Osteoblast (primary cell): ENCODE data around the gene RPL18A. TPM values are rescaled to one million over a fixed set of nuclear protein-coding genes. Genes with fewer than 3 reads are reported as not detected.

Source experiments
- DNase-seq: peaks from one replicate; pipeline ENCODE4 v3.0.0; 2011; ENCODE audit warnings: low spot score, mixed read lengths; ENCODE audit not compliant: insufficient read length; ENCODE audit errors: missing footprints
- H2AFZ ChIP-seq: 2 replicates; pipeline ENCODE4 v1.6.0; 2011; ENCODE audit warnings: mild to moderate bottlenecking, low read length
- H3K27ac ChIP-seq: 2 replicates; pipeline ENCODE4 v1.5.1; 2011; ENCODE audit warnings: mild to moderate bottlenecking, low read depth, low read length, moderate library complexity
- H3K27me3 ChIP-seq: 2 replicates; pipeline ENCODE4 v1.6.0; 2012; ENCODE audit warnings: mild to moderate bottlenecking, control low read depth, inconsistent platforms, low read length, moderate library complexity; ENCODE audit not compliant: insufficient read depth
- H3K36me3 ChIP-seq: 2 replicates; pipeline ENCODE4 v1.5.1; 2011; ENCODE audit warnings: mild to moderate bottlenecking, low read length, control low read depth, moderate library complexity; ENCODE audit not compliant: insufficient read depth
- H3K4me1 ChIP-seq: 2 replicates; pipeline ENCODE4 v1.5.1; 2011; ENCODE audit warnings: mild to moderate bottlenecking, low read length, control low read depth, moderate library complexity; ENCODE audit not compliant: insufficient read depth
- H3K4me2 ChIP-seq: 2 replicates; pipeline ENCODE4 v1.6.0; 2011; ENCODE audit warnings: mild to moderate bottlenecking, low read length; ENCODE audit not compliant: insufficient read depth
- H3K4me3 ChIP-seq: fragments of 200-600 bp; sonication (generic); 3 replicates; pipeline ENCODE4 v1.5.1; 2012; ENCODE audit warnings: mild to moderate bottlenecking, low read length, inconsistent platforms; ENCODE audit not compliant: insufficient read depth
- H3K79me2 ChIP-seq: 2 replicates; pipeline ENCODE4 v1.6.0; 2012; ENCODE audit warnings: mild to moderate bottlenecking, low read length, control low read depth, inconsistent platforms; ENCODE audit not compliant: insufficient read depth
- H3K9me3 ChIP-seq: 2 replicates; pipeline ENCODE4 v1.5.1; 2011; ENCODE audit warnings: low read depth, low read length, control low read depth
- H4K20me1 ChIP-seq: 2 replicates; pipeline ENCODE4 v1.6.0; 2012; ENCODE audit warnings: mild to moderate bottlenecking, low read length, control low read depth; ENCODE audit not compliant: insufficient read depth
- total RNA-seq: library from RNA; depleted of rRNA; stranded (reverse); fragments of >200 nt; gene quantifications from 2 replicates; pipeline ENCODE4 v1.2.3, GENCODE V29; 2012
- TF ChIP-seq, protein P1 (sequence below): IDR thresholded peaks from 2 replicates; pipeline ENCODE4 v1.5.1; 2011; ENCODE audit warnings: mild to moderate bottlenecking, low read depth, low read length, moderate library complexity; ENCODE audit errors: extremely low read depth

Gene RPL18A
- total RNA-seq, 1 donor, result 869 TPM

DNA sequence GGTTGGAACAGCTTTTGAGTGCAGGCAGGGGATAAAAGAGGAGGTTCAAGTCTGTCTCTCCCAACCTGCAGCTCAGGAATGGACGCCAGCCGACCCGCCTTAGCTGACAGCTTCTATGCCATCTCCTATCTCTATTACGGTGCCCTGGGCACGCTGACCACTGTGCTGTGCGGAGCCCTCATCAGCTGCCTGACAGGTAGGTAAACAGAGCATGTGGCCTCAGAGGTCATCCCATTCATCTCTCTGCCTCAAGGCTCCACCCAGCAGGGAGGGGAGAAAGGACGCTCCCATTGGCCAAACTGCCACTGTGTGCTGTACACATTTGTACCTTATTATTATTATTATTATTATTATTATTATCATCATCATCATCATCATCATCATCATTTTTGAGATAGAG is 28.6 kb downstream of the RPL18A start:
- peak; percentile 30 for DNase-seq
- no peak overlapping the region for H3K27ac ChIP-seq
- no peaks in the 10 kb centered on the region for H3K4me1 ChIP-seq
- H3K79me2 ChIP-seq, result no peaks in the 10 kb centered on the region
- no peak overlapping the region for H3K4me2 ChIP-seq
- H3K36me3 ChIP-seq, result no peaks in the 10 kb centered on the region
- no peaks in the 10 kb centered on the region for H3K27me3 ChIP-seq
- H4K20me1 ChIP-seq, result no peaks in the 10 kb centered on the region
- TF ChIP-seq, protein P1, sequence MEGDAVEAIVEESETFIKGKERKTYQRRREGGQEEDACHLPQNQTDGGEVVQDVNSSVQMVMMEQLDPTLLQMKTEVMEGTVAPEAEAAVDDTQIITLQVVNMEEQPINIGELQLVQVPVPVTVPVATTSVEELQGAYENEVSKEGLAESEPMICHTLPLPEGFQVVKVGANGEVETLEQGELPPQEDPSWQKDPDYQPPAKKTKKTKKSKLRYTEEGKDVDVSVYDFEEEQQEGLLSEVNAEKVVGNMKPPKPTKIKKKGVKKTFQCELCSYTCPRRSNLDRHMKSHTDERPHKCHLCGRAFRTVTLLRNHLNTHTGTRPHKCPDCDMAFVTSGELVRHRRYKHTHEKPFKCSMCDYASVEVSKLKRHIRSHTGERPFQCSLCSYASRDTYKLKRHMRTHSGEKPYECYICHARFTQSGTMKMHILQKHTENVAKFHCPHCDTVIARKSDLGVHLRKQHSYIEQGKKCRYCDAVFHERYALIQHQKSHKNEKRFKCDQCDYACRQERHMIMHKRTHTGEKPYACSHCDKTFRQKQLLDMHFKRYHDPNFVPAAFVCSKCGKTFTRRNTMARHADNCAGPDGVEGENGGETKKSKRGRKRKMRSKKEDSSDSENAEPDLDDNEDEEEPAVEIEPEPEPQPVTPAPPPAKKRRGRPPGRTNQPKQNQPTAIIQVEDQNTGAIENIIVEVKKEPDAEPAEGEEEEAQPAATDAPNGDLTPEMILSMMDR, result no peak
- no peaks in the 10 kb centered on the region for H3K9me3 ChIP-seq
- H3K4me3 ChIP-seq, result no peak overlapping the region
- no peak overlapping the region for H2AFZ ChIP-seq

DNA sequence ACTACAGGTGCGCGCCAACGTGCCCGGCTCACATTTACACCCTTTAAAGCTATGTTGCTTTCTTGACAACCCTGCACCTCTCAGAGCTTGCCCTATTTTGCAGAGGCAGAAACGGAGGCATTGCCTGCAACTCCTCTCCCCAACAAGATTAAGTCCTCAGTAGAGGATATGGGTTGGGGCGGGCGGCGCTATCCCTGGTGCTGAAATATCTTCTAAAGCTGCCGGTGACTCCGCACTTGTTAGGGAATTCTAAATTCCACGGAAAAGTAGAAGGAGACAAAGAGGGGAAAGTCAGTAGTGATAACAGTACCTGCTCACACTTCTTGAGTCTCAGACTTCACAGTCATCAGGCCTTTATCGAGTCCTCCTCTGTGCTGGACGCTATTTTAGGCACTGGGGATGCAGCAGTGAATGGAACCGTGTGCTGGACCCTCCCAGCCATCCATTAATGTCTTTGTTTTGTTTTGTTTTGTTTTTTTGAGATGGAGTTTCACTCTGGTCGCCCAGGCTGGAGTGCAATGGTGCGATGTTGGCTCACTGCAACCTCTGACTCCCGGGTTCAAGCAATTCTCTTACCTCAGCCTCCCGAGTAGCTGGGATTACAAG is 30.0 kb downstream of the RPL18A start:
- H3K4me1 ChIP-seq, result no peaks in the 10 kb centered on the region
- no peaks in the 10 kb centered on the region for H4K20me1 ChIP-seq
- TF ChIP-seq, protein P1, result no peak
- H2AFZ ChIP-seq, result no peak overlapping the region
- H3K79me2 ChIP-seq, result no peaks in the 10 kb centered on the region
- no peak overlapping the region for H3K4me2 ChIP-seq
- H3K27ac ChIP-seq, result no peak overlapping the region
- H3K36me3 ChIP-seq, result no peaks in the 10 kb centered on the region
- no peaks in the 10 kb centered on the region for H3K27me3 ChIP-seq
- no peak overlapping the region for H3K4me3 ChIP-seq
- DNase-seq, result peak; percentile 97
- no peaks in the 10 kb centered on the region for H3K9me3 ChIP-seq

DNA sequence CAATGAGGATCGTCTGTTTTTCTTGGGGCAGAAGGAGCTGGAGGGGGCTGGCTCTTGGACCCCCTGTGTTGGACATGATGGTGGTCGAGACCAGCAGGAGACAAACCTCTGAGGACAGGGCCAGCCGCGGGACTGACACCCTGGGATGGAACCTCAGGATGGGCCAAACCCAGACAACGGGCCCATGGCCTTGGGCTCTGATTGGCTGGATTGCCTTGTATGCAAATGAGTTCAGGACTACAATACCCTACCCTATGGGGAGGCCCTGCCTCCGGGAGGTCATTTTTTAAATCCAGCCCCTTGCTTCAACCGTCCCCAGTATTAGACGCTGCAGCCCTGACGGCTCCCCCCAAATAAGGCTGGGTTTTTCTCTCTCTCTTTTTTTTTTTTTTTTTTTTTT is 34.1 kb downstream of the RPL18A start:
- no peak overlapping the region for H3K4me2 ChIP-seq
- TF ChIP-seq, protein P1, result no peak
- peak; percentile 60 for DNase-seq
- H3K79me2 ChIP-seq, result no peaks in the 10 kb centered on the region
- no peaks in the 10 kb centered on the region for H3K9me3 ChIP-seq
- H3K4me1 ChIP-seq, result no peaks in the 10 kb centered on the region
- H3K36me3 ChIP-seq, result no peaks in the 10 kb centered on the region
- H3K27ac ChIP-seq, result no peak overlapping the region
- no peaks in the 10 kb centered on the region for H4K20me1 ChIP-seq
- no peak overlapping the region for H3K4me3 ChIP-seq
- H3K27me3 ChIP-seq, result no peaks in the 10 kb centered on the region
- H2AFZ ChIP-seq, result no peak overlapping the region

DNA sequence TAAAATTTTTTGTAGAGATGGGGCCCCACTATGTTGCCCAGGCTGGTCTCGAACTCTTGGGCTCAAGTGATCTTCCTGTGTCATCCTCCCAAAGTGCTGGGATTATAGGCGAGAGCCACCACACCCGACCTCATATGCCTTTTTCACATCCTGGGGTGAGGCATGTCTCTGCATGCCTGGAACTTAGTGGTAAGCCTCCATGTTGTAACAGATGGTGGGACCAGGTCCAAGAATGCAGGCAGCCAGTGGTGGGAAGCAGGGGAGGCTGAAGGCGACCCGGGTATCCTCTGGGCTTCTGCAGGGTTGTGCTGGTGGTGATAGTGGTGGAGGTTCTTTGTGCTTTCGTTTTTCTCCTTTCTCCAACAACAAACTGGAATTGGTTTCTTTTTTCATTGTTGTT is 43.0 kb downstream of the RPL18A start:
- H3K4me1 ChIP-seq, result no peaks in the 10 kb centered on the region
- peak; percentile 32 for DNase-seq
- no peaks in the 10 kb centered on the region for H3K27me3 ChIP-seq
- H3K36me3 ChIP-seq, result no peaks in the 10 kb centered on the region
- no peaks in the 10 kb centered on the region for H4K20me1 ChIP-seq
- no peak overlapping the region for H3K27ac ChIP-seq
- peak overlapping the region; percentile 47 for H2AFZ ChIP-seq
- H3K9me3 ChIP-seq, result no peaks in the 10 kb centered on the region
- TF ChIP-seq, protein P1, result no peak
- no peak overlapping the region for H3K4me2 ChIP-seq
- no peaks in the 10 kb centered on the region for H3K79me2 ChIP-seq
- no peak overlapping the region for H3K4me3 ChIP-seq
